Body of pancreas (tissue), 4 donors: ENCODE data around the gene GLI2. TPM values are rescaled to one million over a fixed set of nuclear protein-coding genes. Genes with fewer than 3 reads are reported as not detected.

Experiments used
- ATAC-seq: fragments of 150-250 bp; one replicate; pipeline ENCODE4 v1.9.1; 2016
- DNase-seq, 4 donors: peaks; one replicate each; pipeline ENCODE4 v3.0.0-alpha.2; 2019
- H3K27ac ChIP-seq, 4 donors: fragments of 200-600 bp; sonication (generic); 1 replicate in 3 of 4; 2 replicates in 1 of 4; pipeline versions ENCODE4 v1.5.1 to v1.6.1; 2016 to 2019; ENCODE audit warnings: mild to moderate bottlenecking in 1 of 4, mixed read lengths in 1 of 4, moderate library complexity in 1 of 4
- H3K27me3 ChIP-seq, 2 donors: fragments of 200-600 bp; sonication (generic); one replicate each; pipeline ENCODE4 v1.6.0; 2016; ENCODE audit warnings: mild to moderate bottlenecking in 1 of 2
- H3K36me3 ChIP-seq, 2 donors: fragments of 200-600 bp; sonication (generic); replicated peaks in 1 of 2; 2 replicates each; pipeline ENCODE4 v1.5.1; 2016; ENCODE audit warnings: low read depth in 2 of 2; ENCODE audit not compliant: insufficient read depth in 1 of 2
- H3K4me1 ChIP-seq: fragments of 200-600 bp; sonication (generic); one replicate; pipeline ENCODE4 v1.6.0; 2016
- H3K4me3 ChIP-seq, 2 donors: fragments of 200-600 bp; sonication (generic); 1 replicate in 1 of 2; 2 replicates in 1 of 2; pipeline ENCODE4 v1.5.1; 2016 to 2019
- H3K9me3 ChIP-seq, 3 donors: fragments of 200-600 bp; sonication (generic); 1 replicate in 2 of 3; 2 replicates in 1 of 3; pipeline ENCODE4 v1.5.1; 2016
- POLR2A ChIP-seq, 3 donors: fragments of 450-650 bp; IDR thresholded peaks; one replicate each; pipeline ENCODE4 v1.6.1; 2016; ENCODE audit warnings: antibody characterized with exemption in 3 of 3, mild to moderate bottlenecking in 2 of 3
- WGBS, 2 donors: methylation state at CpG; one replicate each; pipeline ENCODE4 v1.1.5; 2017; 5-methylcytosine and 5-hydroxymethylcytosine counted together
- intact Hi-C: fragments of 100-400 bp; cut with DNase I; formaldehyde crosslinking; loops from one replicate; pipeline ENCODE4 v1.15.1; 2023
- total RNA-seq, 2 donors: library from RNA; depleted of rRNA; stranded (reverse); fragments of >200 nt; gene quantifications; one replicate each; pipeline ENCODE4 v1.1.0, GENCODE V29; 2016
- TF ChIP-seq, protein P1 (sequence below), 7 experiments: fragments of 450-650 bp in 4 of 7; fragments of 200-600 bp in 3 of 7; sonication (generic) in 3 of 7; IDR thresholded peaks; one replicate each; pipeline ENCODE4 v1.5.1; 2016 to 2019; ENCODE audit warnings: antibody characterized with exemption in 7 of 7

Gene GLI2
- total RNA-seq, 2 donors from 2014 or later: 1.0 to 1.3 TPM

- no peak for TF ChIP-seq POLR2A (IDR thresholded peaks at IDR 0.05)
- TF ChIP-seq, protein P1, sequence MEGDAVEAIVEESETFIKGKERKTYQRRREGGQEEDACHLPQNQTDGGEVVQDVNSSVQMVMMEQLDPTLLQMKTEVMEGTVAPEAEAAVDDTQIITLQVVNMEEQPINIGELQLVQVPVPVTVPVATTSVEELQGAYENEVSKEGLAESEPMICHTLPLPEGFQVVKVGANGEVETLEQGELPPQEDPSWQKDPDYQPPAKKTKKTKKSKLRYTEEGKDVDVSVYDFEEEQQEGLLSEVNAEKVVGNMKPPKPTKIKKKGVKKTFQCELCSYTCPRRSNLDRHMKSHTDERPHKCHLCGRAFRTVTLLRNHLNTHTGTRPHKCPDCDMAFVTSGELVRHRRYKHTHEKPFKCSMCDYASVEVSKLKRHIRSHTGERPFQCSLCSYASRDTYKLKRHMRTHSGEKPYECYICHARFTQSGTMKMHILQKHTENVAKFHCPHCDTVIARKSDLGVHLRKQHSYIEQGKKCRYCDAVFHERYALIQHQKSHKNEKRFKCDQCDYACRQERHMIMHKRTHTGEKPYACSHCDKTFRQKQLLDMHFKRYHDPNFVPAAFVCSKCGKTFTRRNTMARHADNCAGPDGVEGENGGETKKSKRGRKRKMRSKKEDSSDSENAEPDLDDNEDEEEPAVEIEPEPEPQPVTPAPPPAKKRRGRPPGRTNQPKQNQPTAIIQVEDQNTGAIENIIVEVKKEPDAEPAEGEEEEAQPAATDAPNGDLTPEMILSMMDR (IDR thresholded peaks at IDR 0.05): no peak
- H3K27me3 ChIP-seq: no peaks in the 10 kb centered on the region
- intact Hi-C loops: no loop called here
- H3K4me1 ChIP-seq: no peaks in the 10 kb centered on the region
- 63 to 75% methylated on average over 14 of the region's 14 CpGs for whole genome bisulfite sequencing, 2 donors
- H3K9me3 ChIP-seq: no peaks in the 10 kb centered on the region
- H3K36me3 ChIP-seq: no peaks in the 10 kb centered on the region
- DNase-seq (no peak), ATAC-seq (no peak)
- H3K27ac ChIP-seq: no peak overlapping the region
- no peak overlapping the region for H3K4me3 ChIP-seq
These were observed 26.6 kb upstream of the GLI2 start for GRCh38 chr2:120708944-120709607.

- Histone ChIP-seq H3K9me3 (no peaks in the 10 kb centered on the region), H3K36me3 (no peaks in the 10 kb centered on the region), H3K4me3 (no peak overlapping the region), H3K4me1 (no peaks in the 10 kb centered on the region), H3K27ac (no peak overlapping the region), H3K27me3 (no peaks in the 10 kb centered on the region)
- ATAC-seq (no peak), DNase-seq (no peak)
- TF ChIP-seq POLR2A (IDR thresholded peaks at IDR 0.05): no peak
- TF ChIP-seq, protein P1 (IDR thresholded peaks at IDR 0.05): no peak
- intact Hi-C loops: no loop called here
- 39 to 48% methylated on average over 3 to 5 of the region's 5 CpGs for WGBS, 2 donors
These were observed 26.0 kb upstream of the GLI2 start for GRCh38 chr2:120709608-120710041.

- intact Hi-C loops: no loop called here
- Histone ChIP-seq H3K27me3 (no peaks in the 10 kb centered on the region), H3K9me3 (no peaks in the 10 kb centered on the region), H3K4me3 (no peak overlapping the region), H3K36me3 (no peaks in the 10 kb centered on the region), H3K27ac (no peak overlapping the region), H3K4me1 (no peaks in the 10 kb centered on the region)
- TF ChIP-seq, protein P1 (IDR thresholded peaks at IDR 0.05): no peak
- no peak for TF ChIP-seq POLR2A (IDR thresholded peaks at IDR 0.05)
- 69 to 75% methylated on average over 16 of the region's 16 CpGs for WGBS, 2 donors
- ATAC-seq: no peak
- DNase-seq: no peak
These were observed 25.4 kb upstream of the GLI2 start for GRCh38 chr2:120710256-120710655.

DNA sequence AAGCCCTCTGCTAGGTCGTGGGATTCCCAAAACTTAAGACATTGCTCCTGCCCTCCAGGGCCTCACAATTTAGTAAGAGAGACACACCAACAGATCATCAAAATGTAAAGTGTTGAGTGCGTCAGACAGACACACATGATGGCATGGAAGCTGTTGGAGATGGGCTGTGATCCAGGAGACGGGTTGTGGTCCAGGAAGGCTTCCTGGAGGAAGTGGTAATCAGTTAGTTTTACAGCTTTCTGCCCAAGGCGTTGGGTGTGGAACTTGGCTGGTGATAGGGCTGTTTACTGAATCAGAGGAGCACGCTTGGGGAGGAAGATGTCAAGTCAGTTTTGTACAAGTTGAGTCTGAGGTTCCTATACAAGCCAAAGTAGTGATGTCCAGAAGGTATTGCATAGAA, 24.0 kb upstream of the GLI2 start:
- no peaks in the 10 kb centered on the region for H3K36me3 ChIP-seq
- H3K9me3 ChIP-seq: no peaks in the 10 kb centered on the region
- intact Hi-C loops: no loop called here
- DNase-seq (no peak), ATAC-seq (no peak)
- no peak overlapping the region for H3K27ac ChIP-seq
- no peak overlapping the region for H3K4me3 ChIP-seq
- TF ChIP-seq, protein P1 (IDR thresholded peaks at IDR 0.05): no peak
- no peak for TF ChIP-seq POLR2A (IDR thresholded peaks at IDR 0.05)
- no peaks in the 10 kb centered on the region for H3K4me1 ChIP-seq
- WGBS, 2 donors: 73 to 80% methylated on average over 5 of the region's 5 CpGs
- H3K27me3 ChIP-seq: no peaks in the 10 kb centered on the region

DNA sequence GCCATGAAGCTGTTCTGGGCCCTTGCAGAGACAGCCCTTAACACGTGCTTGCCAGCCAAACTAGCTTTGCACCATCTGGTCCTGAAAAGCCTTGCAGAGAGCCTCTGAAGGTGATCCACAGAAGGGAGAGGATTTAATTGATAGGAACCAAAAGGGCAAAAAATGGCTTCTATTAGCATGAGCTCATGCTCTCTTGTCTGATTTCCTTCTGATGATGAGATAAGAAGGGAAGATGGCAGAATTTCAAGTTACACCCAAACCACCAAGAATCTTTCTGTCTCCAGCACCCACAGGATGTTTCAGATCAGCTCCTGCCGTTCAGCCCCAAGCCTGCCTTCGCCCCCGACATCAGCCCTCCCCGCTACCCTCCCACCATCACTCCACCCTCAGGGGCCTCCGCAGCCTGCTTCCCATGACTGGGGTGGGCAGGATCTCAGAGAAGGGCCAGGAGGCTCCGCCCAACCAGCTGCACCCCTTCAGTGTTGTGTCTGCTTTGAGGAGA, 23.4 kb upstream of the GLI2 start:
- H3K36me3 ChIP-seq: no peaks in the 10 kb centered on the region
- ATAC-seq: no peak
- TF ChIP-seq POLR2A (IDR thresholded peaks at IDR 0.05): no peak
- TF ChIP-seq, protein P1 (IDR thresholded peaks at IDR 0.05): no peak
- no peaks in the 10 kb centered on the region for H3K4me1 ChIP-seq
- no peak overlapping the region for H3K4me3 ChIP-seq
- no peak for DNase-seq
- WGBS, 2 donors: 42 to 66% methylated on average over 7 of the region's 7 CpGs
- H3K9me3 ChIP-seq: no peaks in the 10 kb centered on the region
- no peak overlapping the region for H3K27ac ChIP-seq
- intact Hi-C loops: no loop called here
- no peaks in the 10 kb centered on the region for H3K27me3 ChIP-seq
